Glutamatergic neuron (in vitro differentiated cells): ENCODE data around the gene COPZ1. TPM values are rescaled to one million over a fixed set of nuclear protein-coding genes. Genes with fewer than 3 reads are reported as not detected.

Experiments used
- DNase-seq: peaks from one replicate; pipeline ENCODE4 v3.0.0; 2022
- H3K27ac Mint-ChIP-seq: one replicate; pipeline ENCODE4 v1.8.0; 2020; ENCODE audit warnings: mild to moderate bottlenecking, mixed read lengths, inconsistent platforms; ENCODE audit not compliant: unreplicated experiment
- H3K27me3 Mint-ChIP-seq: one replicate; pipeline ENCODE4 v1.8.0; 2020; ENCODE audit warnings: mild to moderate bottlenecking, moderate library complexity, mixed read lengths, inconsistent platforms; ENCODE audit not compliant: unreplicated experiment
- H3K36me3 Mint-ChIP-seq: one replicate; pipeline ENCODE4 v1.8.0; 2020; ENCODE audit warnings: mild to moderate bottlenecking, mixed read lengths, inconsistent platforms; ENCODE audit not compliant: unreplicated experiment
- H3K4me1 Mint-ChIP-seq: one replicate; pipeline ENCODE4 v1.8.0; 2020; ENCODE audit warnings: mild to moderate bottlenecking, low read depth, mixed read lengths, inconsistent platforms; ENCODE audit not compliant: unreplicated experiment
- H3K4me3 Mint-ChIP-seq: one replicate; pipeline ENCODE4 v1.8.0; 2020; ENCODE audit warnings: mild to moderate bottlenecking, mixed read lengths, inconsistent platforms; ENCODE audit not compliant: unreplicated experiment
- H3K9me3 Mint-ChIP-seq: one replicate; pipeline ENCODE4 v1.8.0; 2020; ENCODE audit warnings: mild to moderate bottlenecking, moderate library complexity, mixed read lengths, inconsistent platforms; ENCODE audit not compliant: unreplicated experiment
- total RNA-seq: library from RNA; stranded (reverse); fragmentation: NEBNext Ultra II Directional; extraction: Animal tissue kit (Norgen Biotek cat#: 25700); gene quantifications from one replicate; pipeline ENCODE4 v1.2.1, GENCODE V29; 2021; ENCODE audit not compliant: unreplicated experiment
- TF ChIP-seq, protein P1 (sequence below): fragments of 200-600 bp; sonication (generic); IDR thresholded peaks from one replicate; pipeline ENCODE4 v1.5.0; 2021; ENCODE audit not compliant: partially characterized antibody, unreplicated experiment

COPZ1 gene
- total RNA-seq, 1 donor from 2014 or later = 88.6 TPM

DNA sequence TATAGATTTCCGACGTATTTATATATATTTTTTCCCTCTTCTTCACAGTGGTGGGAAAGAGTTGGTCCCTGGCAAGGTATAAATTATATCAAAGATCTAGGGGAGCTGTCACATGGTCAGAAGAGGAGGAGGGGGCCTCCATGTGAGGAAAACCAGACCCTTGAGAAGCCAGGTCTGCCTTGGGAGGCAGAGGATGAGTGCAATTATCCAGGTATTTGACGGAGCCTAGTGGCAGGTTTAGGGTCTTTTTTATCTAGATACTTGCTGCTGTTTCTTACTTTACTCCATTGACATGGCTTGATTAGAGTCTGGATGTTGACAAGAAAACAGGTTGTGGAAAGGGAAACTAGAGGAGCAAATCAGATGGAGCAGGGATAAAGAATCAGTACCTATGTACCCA is 5.5 kb downstream of the COPZ1 start:
- Mint-ChIP-seq H3K27me3 (peaks cover 2% of the 10 kb centered on the region), H3K27ac (peak overlapping the region; percentile 70), H3K36me3 (no peaks in the 10 kb centered on the region), H3K4me1 (peaks cover 11% of the 10 kb centered on the region), H3K9me3 (no peaks in the 10 kb centered on the region), H3K4me3 (no peak overlapping the region)
- DNase-seq = no peak
- TF ChIP-seq, protein P1, sequence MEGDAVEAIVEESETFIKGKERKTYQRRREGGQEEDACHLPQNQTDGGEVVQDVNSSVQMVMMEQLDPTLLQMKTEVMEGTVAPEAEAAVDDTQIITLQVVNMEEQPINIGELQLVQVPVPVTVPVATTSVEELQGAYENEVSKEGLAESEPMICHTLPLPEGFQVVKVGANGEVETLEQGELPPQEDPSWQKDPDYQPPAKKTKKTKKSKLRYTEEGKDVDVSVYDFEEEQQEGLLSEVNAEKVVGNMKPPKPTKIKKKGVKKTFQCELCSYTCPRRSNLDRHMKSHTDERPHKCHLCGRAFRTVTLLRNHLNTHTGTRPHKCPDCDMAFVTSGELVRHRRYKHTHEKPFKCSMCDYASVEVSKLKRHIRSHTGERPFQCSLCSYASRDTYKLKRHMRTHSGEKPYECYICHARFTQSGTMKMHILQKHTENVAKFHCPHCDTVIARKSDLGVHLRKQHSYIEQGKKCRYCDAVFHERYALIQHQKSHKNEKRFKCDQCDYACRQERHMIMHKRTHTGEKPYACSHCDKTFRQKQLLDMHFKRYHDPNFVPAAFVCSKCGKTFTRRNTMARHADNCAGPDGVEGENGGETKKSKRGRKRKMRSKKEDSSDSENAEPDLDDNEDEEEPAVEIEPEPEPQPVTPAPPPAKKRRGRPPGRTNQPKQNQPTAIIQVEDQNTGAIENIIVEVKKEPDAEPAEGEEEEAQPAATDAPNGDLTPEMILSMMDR = no peak

DNA sequence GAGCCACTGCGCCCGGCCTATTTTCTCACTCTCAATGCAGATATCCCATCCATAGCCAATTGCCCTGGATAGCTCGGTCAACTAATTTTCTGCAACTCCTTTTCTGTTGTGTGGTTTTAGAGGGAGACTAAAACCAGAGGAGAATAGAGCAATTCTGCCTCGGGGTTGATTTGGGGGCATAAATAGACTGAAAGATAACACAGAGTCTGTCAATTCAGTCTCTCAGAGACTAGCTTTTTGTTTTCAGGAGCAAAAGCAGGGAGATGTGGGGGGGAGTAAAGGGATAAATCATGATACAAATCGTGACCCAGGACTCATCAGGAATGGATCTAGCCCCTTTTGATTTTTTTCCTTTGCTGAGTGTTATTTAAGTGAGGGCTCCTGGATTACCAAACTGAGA is 6.5 kb downstream of the COPZ1 start:
- Mint-ChIP-seq H3K4me3 (no peak overlapping the region), H3K9me3 (no peaks in the 10 kb centered on the region), H3K4me1 (peaks cover 11% of the 10 kb centered on the region), H3K27me3 (peaks cover 2% of the 10 kb centered on the region), H3K27ac (no peak overlapping the region), H3K36me3 (no peaks in the 10 kb centered on the region)
- TF ChIP-seq, protein P1 = no peak
- DNase-seq = no peak

DNA sequence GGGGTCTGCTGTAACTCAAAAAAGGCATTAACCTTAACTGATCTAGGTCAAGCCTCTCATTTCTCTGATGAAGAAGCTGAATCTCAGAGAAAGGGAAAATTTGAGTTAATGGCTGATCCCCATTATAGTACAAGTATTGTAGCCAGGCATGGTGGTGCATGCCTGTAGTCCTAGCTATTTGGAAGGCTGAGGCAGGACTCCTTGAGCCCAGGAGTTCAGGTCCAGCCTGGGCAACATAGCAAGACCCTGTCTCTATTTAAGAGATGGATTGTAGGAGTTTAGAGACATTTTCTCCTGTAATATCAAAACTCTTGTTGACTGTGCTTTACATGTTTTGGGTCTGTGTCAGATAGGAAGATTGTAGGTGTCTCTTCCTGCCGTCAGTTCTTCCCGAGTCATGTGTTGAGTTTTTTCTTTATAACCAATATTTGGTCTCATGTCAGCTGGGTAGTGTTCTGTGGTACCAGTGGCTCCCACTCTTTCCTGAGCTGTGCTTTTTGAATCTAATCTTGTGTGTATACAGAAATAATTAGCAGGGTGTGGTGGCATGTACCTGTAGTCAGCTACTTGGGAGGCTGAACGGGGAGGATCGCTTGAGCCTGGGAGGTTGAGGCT is 8.6 kb downstream of the COPZ1 start:
- H3K36me3 Mint-ChIP-seq = no peaks in the 10 kb centered on the region
- H3K4me1 Mint-ChIP-seq = peaks cover 14% of the 10 kb centered on the region
- TF ChIP-seq, protein P1 = no peak
- no peak for DNase-seq
- no peak overlapping the region for H3K27ac Mint-ChIP-seq
- H3K9me3 Mint-ChIP-seq = no peaks in the 10 kb centered on the region
- no peak overlapping the region for H3K4me3 Mint-ChIP-seq
- peaks cover 2% of the 10 kb centered on the region for H3K27me3 Mint-ChIP-seq

DNA sequence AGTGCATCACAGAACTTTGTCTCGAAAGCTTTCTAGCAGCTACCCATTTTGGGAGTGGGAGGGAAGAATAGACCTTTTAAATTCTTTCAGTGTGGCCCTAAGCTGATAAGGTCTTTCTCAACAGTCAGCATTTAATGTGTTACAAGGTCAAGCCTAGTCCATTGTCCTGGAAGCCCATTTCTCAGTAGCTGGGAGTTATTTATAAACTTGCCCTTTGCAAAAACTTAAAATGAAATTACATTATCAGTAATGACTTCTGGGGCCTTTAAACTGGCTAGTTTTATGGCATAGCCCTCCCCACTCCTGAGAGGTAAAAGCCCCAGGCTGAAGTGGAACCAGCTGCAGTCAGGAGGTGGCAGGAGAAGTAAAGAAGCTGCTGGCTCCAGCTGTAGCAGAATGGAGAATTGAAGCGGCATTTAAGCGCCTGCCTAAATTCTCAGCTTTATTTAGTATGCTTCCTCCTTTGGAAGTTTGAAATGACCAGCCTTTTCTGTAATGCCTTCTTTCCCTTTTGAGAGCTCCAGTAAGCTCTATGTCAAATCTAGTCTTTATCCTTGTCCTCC is 12.4 kb downstream of the COPZ1 start:
- no peaks in the 10 kb centered on the region for H3K9me3 Mint-ChIP-seq
- TF ChIP-seq, protein P1 = no peak
- H3K27me3 Mint-ChIP-seq = peaks cover 1% of the 10 kb centered on the region
- no peaks in the 10 kb centered on the region for H3K36me3 Mint-ChIP-seq
- H3K27ac Mint-ChIP-seq = no peak overlapping the region
- no peak for DNase-seq
- no peak overlapping the region for H3K4me3 Mint-ChIP-seq
- H3K4me1 Mint-ChIP-seq = peaks cover 14% of the 10 kb centered on the region

DNA sequence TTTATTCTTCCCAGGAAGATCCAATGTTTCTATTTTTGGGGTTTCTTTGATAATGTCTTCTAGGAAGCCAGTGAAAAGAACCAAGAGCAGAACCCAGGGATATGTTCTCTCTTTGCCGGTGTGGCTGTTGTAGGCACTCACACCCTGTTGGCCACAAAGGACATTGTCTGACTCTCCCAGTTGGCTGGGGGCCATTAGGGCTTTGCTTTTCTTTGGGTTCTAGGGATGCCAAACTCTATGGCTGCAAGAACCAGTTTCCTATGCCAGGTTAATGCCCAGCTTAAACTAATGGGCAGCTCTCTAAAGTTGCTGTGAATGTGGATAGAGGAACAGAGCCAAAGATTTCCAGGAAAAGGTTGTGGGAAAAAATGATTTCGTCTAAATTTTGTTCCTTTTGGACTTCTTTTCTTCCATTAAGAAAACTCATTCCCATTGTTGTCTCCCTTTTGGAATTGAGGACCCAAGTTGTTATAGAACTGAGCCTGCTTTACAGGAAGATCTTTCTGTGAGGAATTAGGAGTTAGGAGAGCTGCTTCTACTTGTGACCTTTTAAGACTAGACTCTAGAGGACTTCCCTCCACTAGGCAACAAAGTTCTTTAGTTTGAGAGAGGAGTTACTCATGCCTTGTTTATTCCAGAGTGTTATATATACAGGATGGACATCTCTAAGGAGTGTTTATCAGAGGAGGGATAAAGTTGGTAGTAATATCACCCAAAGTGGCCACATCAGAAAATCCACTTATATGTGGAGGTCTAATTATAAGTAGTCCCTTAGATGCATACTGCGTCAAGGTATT is 13.1 kb downstream of the COPZ1 start:
- Mint-ChIP-seq H3K9me3 (no peaks in the 10 kb centered on the region), H3K4me1 (peaks cover 14% of the 10 kb centered on the region), H3K27me3 (peaks cover 1% of the 10 kb centered on the region), H3K4me3 (no peak overlapping the region), H3K27ac (no peak overlapping the region), H3K36me3 (no peaks in the 10 kb centered on the region)
- TF ChIP-seq, protein P1 = no peak
- no peak for DNase-seq
